GM18873 (cell line): Measurements from ENCODE around the gene EFHB.
"Not testable (repeated sequence)": the region's sequence is repeated elsewhere in the genome, so short reads cannot be mapped to it uniquely, and the experiment has no call there.

Experiments used
- ATAC-seq: cut with Tn5 transposase; IDR thresholded peaks from one replicate; pipeline ENCODE4 v1.9.1; 2021; ENCODE audit warnings: mild to moderate bottlenecking, moderate library complexity, moderate number of reproducible peaks; ENCODE audit not compliant: unreplicated experiment, low FRiP score

Gene EFHB

DNA sequence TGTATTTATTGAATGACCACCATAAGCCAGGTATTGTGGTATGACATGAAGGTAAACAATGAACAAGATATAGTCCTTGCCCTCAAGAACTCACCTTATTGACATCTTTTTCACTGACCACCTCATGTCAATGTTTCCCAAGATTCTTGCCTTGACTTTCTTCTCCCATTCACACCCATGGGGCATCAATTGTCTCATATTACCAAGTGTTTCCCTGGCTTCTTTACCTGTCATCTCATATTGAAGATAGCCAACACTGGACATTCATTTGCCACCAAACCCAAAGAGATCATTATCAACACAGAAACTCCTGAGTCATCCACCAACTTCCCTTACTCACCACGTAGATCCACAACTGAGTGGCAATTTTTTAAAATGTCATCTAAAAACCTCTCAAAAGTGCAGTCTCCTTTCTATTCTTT lies 2.2 kb downstream of the EFHB start:
- peak; percentile 45 for ATAC-seq

DNA sequence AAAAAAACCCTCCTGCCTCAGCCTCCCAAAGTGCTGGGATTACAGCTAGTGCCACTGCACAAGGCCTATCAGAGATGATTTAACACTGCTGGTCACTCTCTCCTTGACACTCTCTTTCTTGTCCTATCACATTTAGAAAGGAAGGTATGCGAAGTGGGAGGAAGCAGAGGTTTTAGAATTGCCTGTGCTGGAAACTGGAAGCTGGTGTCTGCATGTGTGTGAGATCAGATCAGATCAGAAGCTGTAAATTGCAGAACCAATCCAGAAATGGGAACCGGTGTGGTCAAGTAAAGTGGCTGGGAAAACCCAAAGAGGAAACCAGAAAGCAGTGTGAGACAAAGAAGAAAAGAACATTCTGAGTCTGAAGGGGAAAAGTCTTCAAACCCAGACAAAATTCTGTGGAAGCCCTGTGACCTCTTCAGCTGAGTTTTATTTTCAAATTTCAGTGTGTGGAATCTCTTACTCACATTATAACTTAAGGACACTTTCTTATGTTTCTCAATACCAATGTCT lies 2.8 kb downstream of the EFHB start:
- peak; percentile 88 for ATAC-seq

DNA sequence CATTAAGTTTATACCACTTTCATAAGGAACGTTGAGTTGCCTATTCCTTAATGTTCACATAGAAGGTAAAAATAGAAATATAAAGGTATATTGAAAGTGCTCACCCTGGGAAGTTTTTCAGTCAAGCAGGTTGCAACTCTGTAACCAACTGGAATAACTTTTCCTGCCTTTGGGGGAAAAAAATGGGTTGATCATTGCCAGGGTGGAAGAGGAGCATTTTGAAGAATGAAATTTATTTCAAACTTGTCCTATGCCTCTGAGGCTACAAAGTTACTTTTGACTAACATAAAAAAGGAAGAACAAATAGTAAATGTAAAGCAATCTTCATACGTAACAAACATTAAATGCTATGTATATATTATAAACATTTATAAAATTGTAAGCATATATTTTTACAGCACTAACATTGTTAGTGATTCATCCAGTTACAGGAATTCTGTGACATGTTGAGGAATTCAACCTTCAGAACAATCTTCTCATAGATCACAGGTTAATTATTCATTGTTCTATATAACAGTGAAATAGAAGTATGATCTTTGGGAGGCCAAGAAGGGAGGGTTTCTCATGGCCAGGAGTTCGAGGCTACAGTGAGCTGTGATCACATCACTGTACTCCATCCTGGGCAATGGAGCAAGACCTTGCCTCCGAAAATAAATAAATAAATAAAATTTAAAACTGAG lies 13.5 kb downstream of the EFHB start:
- no peak for ATAC-seq

DNA sequence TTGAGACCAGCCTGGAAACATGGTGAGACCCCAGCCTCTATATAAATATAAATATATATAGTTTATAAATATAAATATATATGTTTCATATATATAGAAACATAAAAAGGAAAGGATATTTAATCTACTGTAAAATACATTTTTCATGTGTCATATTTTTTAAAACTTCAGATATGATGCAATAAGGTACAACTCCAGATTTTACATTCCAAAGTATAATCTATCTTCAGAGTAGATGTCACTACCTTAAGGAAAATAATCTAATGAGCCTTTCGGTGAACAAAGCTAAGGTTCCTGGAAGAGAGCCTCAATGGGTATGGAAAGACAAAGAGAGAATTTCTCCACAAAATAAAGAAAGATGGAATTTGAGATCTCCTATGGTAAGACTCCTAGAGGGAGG lies 16.9 kb downstream of the EFHB start:
- ATAC-seq = no peak

DNA sequence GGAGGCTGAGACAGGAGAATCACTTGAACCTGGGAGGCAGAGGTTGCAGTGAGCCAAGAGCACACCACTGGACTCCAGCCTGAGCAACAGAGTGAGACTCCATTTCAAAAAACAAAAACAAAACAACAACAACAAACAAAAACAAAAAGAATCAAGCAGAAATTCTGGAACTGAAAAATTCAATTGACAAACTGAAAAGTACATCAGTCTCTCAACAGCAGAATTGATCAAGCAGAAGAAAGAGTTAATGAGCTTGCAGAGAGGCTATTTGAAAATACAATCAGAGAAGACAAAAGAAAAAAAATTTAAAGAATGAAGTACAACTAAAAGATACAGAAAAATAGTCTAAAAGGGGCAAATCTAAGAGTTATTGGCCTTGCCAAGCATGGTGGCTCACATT lies 22.6 kb downstream of the EFHB start:
- no peak for ATAC-seq

DNA sequence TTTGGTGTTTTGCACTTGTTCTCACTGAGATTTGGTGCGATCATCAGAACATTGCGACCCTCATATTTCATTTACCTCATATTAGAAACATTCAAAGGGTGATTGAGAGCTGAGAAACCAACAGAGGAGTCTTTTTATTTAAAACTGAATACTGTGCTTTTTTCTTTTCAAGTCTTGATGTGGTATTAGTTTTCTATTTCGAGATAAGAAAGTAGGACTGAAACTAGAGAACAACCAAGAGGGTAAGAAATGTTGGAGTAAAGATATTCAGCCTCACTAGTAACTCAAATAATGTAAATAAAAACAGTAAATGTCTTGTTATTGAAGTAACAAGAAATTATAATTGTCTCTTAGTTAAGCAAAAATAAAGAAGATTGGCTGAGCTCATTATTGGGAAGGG lies 26.5 kb downstream of the EFHB start:
- ATAC-seq = no peak

DNA sequence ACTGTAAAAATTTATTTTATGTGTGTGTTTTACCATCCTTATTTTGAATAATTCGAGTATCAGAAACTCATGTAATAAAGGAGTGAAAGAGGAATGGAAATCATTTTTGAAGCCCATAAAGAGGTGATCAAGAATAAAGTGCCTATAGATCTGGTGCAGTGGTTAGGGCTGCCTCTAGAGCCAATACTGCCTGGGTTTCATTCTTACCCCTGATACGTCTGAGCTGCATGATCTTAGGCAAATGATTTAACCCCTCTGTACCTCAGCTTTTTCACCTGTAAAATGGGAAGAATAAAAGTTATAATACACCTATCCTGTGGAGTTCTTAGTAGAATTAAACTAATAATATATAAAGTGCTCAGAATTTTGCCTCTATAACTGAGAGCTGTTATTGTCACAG lies 30.4 kb downstream of the EFHB start:
- ATAC-seq = no peak

DNA sequence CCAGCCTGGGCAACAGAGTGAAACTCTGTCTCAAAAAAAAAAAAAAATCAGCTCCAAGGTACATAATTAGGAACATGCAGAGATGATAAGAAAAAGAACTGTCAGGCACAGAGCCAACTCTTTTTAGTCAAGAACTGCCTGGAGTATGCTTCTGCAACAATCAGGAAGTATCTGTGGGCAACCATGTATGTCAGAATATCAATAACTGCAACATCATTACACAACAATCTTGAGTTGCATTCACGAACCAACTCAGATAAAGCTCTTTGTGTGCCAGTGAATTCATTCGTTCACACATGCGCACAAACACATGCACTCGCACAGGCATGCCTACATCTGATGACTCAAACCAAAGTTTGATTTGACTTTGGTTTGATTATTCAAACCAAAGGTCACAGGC lies 32.1 kb downstream of the EFHB start:
- no peak for ATAC-seq

DNA sequence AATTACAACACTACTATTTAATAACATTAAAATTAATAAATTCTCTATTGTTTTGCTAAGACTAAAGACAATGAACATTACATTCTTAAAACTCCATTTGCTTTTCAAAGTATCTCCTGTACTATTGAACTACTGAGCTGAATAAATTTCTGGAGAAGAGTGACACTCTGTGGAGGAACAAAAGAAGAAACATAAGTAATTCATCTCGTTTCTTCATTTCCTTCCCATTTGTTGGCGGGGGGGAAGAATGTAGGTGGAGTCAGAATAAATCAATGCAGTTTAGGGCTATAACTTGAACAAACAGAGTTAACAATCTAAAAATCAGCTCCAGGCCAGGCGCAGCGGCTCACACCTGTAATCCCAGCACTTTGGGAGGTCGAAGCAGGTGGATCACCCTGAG lies 32.7 kb downstream of the EFHB start:
- no peak for ATAC-seq

DNA sequence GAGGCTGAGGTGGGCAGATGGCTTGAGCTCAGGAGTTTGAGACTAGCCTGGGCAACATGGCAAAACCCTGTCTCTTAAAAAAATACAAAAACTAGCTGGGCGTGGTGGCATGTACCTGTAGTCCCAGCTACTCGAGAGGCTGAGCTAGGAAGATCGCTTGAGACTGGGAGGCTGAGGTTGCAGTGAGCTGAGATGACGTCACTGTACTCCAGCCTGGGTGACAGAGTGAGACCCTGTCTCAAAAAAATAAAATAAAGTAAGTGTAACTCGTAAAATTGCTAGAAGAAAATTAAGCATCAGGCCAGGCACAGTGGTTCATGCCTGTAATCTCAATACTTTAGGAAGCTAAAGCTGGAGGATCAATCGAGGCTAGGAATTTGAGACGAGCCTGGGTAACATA lies 34.2 kb downstream of the EFHB start:
- ATAC-seq = not testable (repeated sequence)

DNA sequence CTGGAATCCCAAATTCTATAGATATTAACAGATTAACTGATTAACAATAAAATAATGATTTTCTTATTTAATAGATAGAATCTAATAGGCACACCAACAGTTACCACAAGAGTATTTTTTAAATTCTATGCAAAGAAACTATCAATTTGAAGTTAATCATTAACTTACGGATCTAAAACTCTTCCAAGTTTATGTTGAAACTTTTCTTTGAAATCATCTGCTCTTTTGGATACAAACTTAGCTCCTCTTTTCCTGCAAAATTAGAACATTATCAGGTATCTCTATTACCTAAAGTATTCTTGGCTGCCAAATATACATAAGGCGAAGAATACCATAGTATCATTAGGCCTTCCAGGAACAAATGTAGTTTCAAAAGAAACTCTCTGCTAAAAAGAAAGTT lies 34.8 kb downstream of the EFHB start:
- ATAC-seq = no peak

DNA sequence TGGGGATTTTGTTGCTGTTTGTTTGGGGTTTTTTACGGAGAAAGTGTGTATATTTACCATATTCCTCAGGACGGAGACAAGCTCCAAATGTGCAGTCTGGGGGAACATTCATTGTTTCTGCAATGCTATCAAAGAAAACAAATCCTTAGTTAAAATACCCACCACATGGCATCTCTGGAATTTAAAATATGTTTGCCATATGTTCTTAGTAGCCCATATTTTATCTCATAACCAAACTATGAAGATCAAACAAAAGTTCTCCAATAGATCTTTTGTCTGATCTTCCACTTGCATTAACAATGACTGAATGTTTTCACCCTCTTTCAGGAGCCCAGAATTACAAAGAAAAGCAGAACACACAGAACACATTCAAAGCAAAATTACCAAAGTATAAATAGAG lies 35.3 kb downstream of the EFHB start:
- no peak for ATAC-seq

DNA sequence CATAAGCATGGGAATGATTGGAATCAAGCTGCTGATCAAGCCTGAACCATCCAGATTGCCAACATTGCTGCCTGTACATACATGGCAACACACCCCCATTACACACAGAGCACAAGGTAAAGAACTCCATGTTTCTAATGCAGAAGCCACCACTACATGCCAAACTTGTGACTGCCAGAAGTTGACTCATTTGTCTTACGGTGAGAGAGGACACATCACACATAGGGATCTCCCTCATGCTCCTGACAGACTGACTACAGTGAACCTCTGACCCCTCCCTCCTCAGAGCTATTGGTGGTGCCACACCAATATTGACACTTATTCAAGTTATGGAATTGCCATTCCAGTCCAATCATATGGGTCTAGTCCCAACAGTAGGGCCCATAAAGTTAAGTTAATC lies 42.3 kb downstream of the EFHB start:
- ATAC-seq = no peak

DNA sequence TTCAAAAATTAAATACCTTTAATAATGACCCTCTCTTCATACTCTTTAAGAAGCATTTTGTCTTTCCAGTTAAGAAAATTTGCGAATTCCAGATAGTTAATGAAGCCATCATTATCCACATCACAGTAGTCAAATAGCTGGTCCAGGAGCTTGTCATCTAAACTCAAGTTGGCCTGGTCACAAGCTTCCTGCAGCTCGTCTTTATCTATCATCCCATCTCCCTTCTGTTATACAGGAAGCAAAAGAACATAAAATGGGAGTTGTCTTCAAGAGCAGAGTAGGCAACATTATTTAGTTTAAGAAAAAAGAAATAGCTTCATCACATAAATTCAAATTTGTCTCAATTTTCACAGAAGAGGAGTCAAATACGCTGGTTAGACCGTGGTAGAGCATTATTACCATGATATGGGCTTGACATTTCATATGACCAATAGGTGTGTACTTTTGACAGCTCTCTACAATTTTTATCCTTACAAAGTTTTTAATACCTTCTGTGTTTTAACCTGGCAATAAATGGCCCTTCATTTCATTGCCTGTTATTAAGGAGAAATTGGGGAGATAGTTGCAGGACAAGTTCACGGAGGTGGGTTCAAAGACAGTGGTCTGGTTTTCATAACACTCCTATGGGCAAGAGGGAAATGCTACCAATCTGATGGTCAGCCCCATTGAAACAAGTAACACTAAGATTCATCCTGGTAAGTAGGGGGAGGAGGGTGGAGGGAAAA lies 45.4 kb downstream of the EFHB start:
- ATAC-seq = no peak

DNA sequence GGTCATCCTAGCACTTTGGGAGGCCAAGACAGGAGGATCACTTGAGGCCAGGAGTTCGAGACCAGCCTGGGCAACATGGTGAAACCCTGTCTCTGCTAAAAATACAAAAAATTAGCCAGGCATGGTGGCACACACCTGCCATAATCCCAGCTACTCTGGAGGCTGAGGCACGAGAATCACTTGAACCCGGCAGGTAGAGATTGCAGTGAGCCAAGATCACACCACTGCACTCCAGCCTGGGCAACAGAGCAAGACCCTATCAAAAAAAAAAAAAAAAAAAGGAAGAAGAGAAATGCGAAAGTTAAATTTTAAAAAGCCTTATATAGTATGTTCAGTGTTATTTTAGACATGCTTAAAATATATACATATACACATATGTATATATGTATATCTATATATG lies 46.9 kb downstream of the EFHB start:
- ATAC-seq = not testable (repeated sequence)

DNA sequence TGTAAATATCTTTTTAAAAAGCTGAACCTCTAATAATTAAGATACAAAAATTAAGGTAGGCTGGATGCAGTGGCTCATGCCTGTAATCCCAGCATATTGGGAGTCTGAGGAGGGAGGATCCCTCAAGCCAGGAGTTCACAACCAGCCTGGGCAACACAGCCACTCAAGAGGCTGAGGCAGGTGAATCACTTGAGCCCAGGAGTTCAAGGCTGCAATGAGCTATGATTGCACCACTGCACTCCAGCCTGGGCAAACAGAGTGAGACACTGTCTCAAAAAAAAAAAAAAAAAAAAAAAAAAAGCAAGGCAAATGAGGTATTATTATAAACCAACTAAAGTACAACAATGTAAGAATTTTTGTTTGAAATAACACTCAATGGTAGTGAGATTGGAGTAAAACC lies 47.6 kb downstream of the EFHB start:
- no peak for ATAC-seq

DNA sequence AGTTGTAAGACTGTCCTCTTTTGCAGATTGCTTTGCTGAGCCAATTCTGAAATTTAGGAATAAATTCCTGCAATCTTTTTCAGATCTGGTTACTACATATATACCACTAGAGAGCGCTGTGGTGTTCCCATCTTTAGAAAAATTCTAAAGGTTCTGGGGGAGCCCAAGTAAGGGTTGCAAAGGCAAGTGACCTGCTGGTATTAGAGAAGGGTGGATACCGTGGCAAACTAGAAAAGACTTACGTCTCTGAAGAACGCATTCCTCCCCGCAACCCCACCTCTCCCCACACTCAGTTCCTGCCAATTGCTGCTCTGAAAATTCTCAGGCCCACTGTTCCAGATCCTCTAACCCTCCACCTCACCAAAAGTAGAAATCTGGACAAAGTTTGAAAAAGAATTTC lies 48.5 kb downstream of the EFHB start:
- no peak for ATAC-seq

DNA sequence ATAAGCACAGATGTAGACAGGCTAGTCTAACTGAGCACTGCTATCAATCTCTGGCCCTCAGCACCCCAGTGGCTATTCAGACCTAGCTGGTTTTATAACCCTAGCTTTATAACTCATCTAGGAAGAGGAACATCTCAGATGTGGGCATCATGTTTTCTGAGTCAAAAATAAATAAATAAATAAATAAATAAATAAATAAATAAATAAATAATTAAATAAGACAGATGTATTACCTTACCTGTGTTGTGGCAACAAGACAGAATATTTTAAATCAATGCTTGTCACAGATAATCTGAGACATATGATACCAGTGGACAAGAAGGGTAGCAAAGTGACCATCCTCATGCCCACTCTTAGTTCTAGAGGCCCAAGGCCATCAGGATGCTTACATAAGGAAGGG lies 52.2 kb downstream of the EFHB start:
- no peak for ATAC-seq

DNA sequence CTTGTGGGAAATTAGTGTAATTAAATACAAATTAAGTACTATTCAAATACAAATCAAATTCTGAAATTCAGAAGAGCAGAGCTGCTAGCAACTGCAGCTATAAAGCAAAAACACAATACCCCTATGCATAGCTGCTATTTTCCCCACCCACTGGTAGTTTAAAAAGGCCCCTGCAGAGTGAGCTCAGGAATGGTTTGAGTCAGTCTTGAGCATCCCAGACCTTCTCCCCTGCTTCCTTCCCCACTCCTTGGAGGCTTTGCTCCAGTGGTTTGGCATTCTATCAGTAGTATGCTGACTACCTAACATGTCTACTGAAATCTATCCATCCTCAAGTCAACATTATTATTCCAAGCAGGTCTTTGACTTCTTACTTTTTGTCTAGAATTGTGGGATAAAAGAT lies 53.0 kb downstream of the EFHB start:
- ATAC-seq = no peak

DNA sequence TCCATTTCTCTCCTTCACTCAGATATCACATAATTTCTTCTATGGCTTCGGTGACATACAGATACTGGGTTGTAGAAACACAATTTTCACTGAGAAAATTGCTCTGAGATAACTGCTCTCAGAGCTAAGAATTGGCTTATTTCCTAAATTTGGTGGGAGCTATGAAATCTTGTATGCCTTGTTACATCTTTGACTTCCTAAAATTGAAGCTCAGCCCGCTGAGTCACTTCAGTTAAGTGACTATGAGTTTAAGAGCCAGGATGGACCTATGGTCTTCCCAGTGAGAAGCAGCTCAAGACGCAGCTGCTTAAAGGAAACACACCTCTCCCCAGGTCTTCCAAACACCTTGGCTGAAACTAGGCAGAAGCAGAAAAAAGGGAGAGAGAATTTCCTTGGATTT lies 56.4 kb downstream of the EFHB start:
- ATAC-seq = no peak

DNA sequence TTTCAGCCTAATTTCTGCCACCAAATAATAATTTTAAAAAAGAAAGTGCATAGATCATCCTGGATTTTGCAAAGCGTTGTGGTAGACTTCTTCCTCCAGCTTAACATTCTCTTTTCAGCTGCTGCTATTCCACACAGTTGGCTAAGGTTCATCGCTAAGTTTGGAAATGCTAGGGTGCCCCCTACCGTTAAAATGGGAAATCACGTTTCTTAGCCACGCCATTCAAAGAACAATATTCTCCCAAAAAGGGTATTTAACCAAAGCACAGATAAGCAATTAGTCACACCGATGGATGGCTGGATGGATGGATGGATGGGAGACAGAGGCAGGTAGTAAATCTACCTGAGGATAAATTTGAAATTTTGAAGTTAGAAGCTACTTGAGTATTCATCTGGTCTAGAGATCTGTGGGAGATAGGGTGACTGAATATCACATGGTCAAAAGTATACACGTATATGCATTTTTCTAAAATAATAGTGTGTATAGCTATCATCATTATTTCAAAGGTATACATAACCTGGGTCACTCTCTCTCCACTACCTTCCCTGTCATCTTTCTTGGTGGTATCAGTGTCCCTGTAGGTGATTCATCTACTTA lies 67.2 kb downstream of the EFHB start:
- ATAC-seq = peak; percentile 81

DNA sequence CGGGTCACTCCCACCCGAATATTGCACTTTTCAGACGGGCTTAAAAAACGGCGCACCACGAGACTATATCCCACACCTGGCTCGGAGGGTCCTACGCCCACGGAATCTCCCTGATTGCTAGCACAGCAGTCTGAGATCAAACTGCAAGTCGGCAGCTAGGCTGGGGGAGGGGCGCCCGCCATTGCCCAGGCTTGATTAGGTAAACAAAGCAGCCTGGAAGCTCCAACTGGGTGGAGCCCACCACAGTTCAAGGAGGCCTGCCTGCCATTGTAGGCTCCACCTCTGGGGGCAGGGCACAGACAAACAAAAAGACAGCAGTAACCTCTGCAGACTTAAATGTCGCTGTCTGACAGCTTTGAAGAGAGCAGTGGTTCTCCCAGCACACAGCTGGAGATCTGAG lies 78.7 kb downstream of the EFHB start:
- not testable (repeated sequence) for ATAC-seq
